Measurements from ENCODE around the gene LOXL4. TPM values are rescaled to one million over a fixed set of nuclear protein-coding genes. Genes with fewer than 3 reads are reported as not detected.

LOXL4 gene
- total and polyA plus RNA-seq, 3 donors from 2014 or later, result 14.0 to 38.2 (median 18.9) TPM

- intact Hi-C loops (cut with DNase I; ENCODE audit: low total_unique reads), result no loop called here
Observed at GRCh38 chr10:98303569-98303968, 35.6 kb upstream of the LOXL4 start.

GRCh38 chr10:98302741-98303365 is 34.9 kb upstream of the LOXL4 start:
- intact Hi-C loops (cut with DNase I; ENCODE audit: low total_unique reads), result no loop called here
- H3K27me3 ChIP-seq, result no peaks in the 10 kb centered on the region
- DNase-seq, result no peak
- H3K9me3 ChIP-seq, result no peaks in the 10 kb centered on the region
- H3K4me1 ChIP-seq, result no peaks in the 10 kb centered on the region
- WGBS, 2 donors, result 74 to 75% methylated on average over 4 of the region's 4 CpGs
- H3K36me3 ChIP-seq (ENCODE audit: low read depth, missing control alignments), result no peaks in the 10 kb centered on the region
- no peak for TF ChIP-seq POLR2A (IDR thresholded peaks at IDR 0.05)
- TF ChIP-seq, protein P1, sequence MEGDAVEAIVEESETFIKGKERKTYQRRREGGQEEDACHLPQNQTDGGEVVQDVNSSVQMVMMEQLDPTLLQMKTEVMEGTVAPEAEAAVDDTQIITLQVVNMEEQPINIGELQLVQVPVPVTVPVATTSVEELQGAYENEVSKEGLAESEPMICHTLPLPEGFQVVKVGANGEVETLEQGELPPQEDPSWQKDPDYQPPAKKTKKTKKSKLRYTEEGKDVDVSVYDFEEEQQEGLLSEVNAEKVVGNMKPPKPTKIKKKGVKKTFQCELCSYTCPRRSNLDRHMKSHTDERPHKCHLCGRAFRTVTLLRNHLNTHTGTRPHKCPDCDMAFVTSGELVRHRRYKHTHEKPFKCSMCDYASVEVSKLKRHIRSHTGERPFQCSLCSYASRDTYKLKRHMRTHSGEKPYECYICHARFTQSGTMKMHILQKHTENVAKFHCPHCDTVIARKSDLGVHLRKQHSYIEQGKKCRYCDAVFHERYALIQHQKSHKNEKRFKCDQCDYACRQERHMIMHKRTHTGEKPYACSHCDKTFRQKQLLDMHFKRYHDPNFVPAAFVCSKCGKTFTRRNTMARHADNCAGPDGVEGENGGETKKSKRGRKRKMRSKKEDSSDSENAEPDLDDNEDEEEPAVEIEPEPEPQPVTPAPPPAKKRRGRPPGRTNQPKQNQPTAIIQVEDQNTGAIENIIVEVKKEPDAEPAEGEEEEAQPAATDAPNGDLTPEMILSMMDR (IDR thresholded peaks at IDR 0.05), result no peak
- H3K4me3 ChIP-seq, result no peak overlapping the region
- no peak overlapping the region for H3K27ac ChIP-seq

More at GRCh38 chr10:98303569-98303968, 35.6 kb upstream of the LOXL4 start:
- Histone ChIP-seq H3K4me3 (no peak overlapping the region), H3K27me3 (no peaks in the 10 kb centered on the region), H3K9me3 (no peaks in the 10 kb centered on the region), H3K36me3 (ENCODE audit: low read depth, missing control alignments) (no peaks in the 10 kb centered on the region), H3K4me1 (no peaks in the 10 kb centered on the region), H3K27ac (no peak overlapping the region)
- DNase-seq, result no peak
- no peak for TF ChIP-seq POLR2A (IDR thresholded peaks at IDR 0.05)
- TF ChIP-seq, protein P1 (IDR thresholded peaks at IDR 0.05), result no peak

GRCh38 chr10:98301664-98302319 is 33.8 kb upstream of the LOXL4 start:
- no peaks in the 10 kb centered on the region for H3K27me3 ChIP-seq
- intact Hi-C loops (cut with DNase I; ENCODE audit: low total_unique reads), result no loop called here
- DNase-seq, result no peak
- TF ChIP-seq POLR2A (IDR thresholded peaks at IDR 0.05), result no peak
- 82 to 84% methylated on average over 7 to 9 of the region's 9 CpGs for WGBS, 2 donors
- H3K27ac ChIP-seq, result no peak overlapping the region
- H3K4me1 ChIP-seq, result no peaks in the 10 kb centered on the region
- no peak overlapping the region for H3K4me3 ChIP-seq
- no peaks in the 10 kb centered on the region for H3K9me3 ChIP-seq
- H3K36me3 ChIP-seq (ENCODE audit: low read depth, missing control alignments), result no peaks in the 10 kb centered on the region

DNA sequence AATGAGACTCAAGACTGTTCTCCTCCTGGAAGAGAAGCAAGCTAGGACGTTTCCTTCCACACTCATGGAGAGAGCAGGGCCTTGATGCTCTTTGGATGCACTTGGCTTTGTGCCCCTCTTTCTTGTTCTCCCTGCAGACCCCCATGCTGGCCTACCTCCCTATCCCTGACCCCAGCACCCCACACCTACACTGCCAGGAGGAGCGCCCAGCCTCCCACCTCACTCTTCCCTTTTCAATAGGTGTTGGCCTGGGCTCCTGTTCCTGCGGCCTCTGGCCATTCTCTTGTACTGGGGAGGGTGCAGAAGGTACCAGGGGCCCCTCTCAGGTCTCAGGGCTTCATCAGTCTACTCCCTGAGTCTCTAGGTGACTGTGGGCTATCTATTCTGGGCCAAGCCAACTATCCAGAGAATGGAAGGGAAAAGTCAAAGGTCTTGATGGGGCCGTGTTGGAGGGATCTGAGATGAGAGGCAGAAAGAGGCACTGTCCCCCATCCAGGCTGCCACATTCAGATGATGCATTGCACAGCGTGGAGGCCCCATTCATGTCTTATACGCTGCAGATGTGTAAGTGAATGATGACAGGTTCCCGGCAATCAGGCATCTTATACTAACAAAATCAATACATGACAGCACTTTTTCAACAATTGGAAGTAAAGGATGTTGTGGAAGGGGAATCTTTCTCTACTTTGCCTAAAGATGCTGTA is 32.7 kb upstream of the LOXL4 start:
- WGBS, 2 donors, result 89 to 95% methylated on average over 7 of the region's 7 CpGs
- intact Hi-C loops (cut with DNase I; ENCODE audit: low total_unique reads), result no loop called here

GRCh38 chr10:98299341-98299740 is 31.3 kb upstream of the LOXL4 start:
- intact Hi-C loops (cut with DNase I; ENCODE audit: low total_unique reads), result no loop called here
- no peaks in the 10 kb centered on the region for H3K27me3 ChIP-seq
- WGBS, 2 donors, result 64 to 68% methylated on average over 9 of the region's 9 CpGs
- no peak for DNase-seq
- no peaks in the 10 kb centered on the region for H3K9me3 ChIP-seq
- TF ChIP-seq, protein P1 (IDR thresholded peaks at IDR 0.05), result no peak
- no peak for TF ChIP-seq POLR2A (IDR thresholded peaks at IDR 0.05)
- no peak overlapping the region for H3K4me3 ChIP-seq
- no peak overlapping the region for H3K27ac ChIP-seq
- no peaks in the 10 kb centered on the region for H3K36me3 ChIP-seq (ENCODE audit: low read depth, missing control alignments)
- no peaks in the 10 kb centered on the region for H3K4me1 ChIP-seq

More for the DNA sequence above, 32.7 kb upstream of the LOXL4 start:
- H3K36me3 ChIP-seq (ENCODE audit: low read depth, missing control alignments), result no peaks in the 10 kb centered on the region
- no peak overlapping the region for H3K27ac ChIP-seq
- H3K4me3 ChIP-seq, result no peak overlapping the region
- TF ChIP-seq POLR2A (IDR thresholded peaks at IDR 0.05), result no peak
- TF ChIP-seq, protein P1 (IDR thresholded peaks at IDR 0.05), result no peak
- DNase-seq, result no peak
- H3K9me3 ChIP-seq, result no peaks in the 10 kb centered on the region
- no peaks in the 10 kb centered on the region for H3K27me3 ChIP-seq
- H3K4me1 ChIP-seq, result no peaks in the 10 kb centered on the region
